ENCODE measurements around the gene NGEF.

DNA sequence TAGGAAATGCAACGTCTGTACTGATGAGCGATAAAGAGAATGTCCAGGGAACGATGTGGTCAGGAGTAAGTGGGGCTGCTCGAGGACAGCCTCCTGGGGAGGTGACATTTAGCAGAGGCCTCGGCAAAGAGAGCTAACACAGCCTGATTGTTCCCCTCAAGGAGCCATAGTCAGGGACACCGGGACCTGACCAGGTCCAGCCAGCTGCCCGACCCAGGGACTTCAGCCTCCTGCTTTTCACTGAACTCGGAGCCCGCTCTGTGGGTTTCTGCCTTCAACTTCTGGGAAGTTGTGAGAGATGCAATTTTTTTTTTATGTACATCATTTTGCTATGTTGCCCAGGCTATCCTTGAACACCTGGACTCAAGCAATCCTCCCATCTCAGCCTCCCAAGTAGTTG, 29.5 kb upstream of the NGEF start:
- TF ChIP-seq ATF3 (IDR thresholded peaks at IDR 0.05): no peak
- TF ChIP-seq, protein P1, sequence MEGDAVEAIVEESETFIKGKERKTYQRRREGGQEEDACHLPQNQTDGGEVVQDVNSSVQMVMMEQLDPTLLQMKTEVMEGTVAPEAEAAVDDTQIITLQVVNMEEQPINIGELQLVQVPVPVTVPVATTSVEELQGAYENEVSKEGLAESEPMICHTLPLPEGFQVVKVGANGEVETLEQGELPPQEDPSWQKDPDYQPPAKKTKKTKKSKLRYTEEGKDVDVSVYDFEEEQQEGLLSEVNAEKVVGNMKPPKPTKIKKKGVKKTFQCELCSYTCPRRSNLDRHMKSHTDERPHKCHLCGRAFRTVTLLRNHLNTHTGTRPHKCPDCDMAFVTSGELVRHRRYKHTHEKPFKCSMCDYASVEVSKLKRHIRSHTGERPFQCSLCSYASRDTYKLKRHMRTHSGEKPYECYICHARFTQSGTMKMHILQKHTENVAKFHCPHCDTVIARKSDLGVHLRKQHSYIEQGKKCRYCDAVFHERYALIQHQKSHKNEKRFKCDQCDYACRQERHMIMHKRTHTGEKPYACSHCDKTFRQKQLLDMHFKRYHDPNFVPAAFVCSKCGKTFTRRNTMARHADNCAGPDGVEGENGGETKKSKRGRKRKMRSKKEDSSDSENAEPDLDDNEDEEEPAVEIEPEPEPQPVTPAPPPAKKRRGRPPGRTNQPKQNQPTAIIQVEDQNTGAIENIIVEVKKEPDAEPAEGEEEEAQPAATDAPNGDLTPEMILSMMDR (IDR thresholded peaks at IDR 0.05; ENCODE audit: low read depth, low read length, missing input control): no peak
- TF ChIP-seq ZBTB33 (IDR thresholded peaks at IDR 0.05): no peak
- TF ChIP-seq REST (IDR thresholded peaks at IDR 0.05): no peak
- no peak for TF ChIP-seq SP1 (IDR thresholded peaks at IDR 0.05)
- TF ChIP-seq MAX (IDR thresholded peaks at IDR 0.05): no peak
- no peak for TF ChIP-seq YY1 (IDR thresholded peaks at IDR 0.05)
- TF ChIP-seq GABPA (IDR thresholded peaks at IDR 0.05 in 1 of 2, conservative IDR thresholded peaks at IDR 0.05 in 1 of 2): no peak
